Bronchial epithelial cell (primary cell): ENCODE measurements around the gene DCXR. TPM values are rescaled to one million over a fixed set of nuclear protein-coding genes. Genes with fewer than 3 reads are reported as not detected.

ENCODE experiments used
- DNase-seq: peaks from one replicate; pipeline ENCODE4 v3.0.0-alpha.2; 2010; ENCODE audit warnings: low read depth
- FAIRE-seq: peaks from 2 replicates; lab custom pipeline; 2011; peaks lifted over from hg19 to GRCh38; lab: Jason Lieb, UNC
- H3K27me3 ChIP-seq: 2 replicates; pipeline ENCODE4 v1.5.1; 2011; ENCODE audit warnings: low read length; ENCODE audit not compliant: control insufficient read depth, insufficient read depth
- H3K36me3 ChIP-seq: 2 replicates; pipeline ENCODE4 v1.5.1; 2011; ENCODE audit warnings: low read length; ENCODE audit not compliant: control insufficient read depth, insufficient read depth
- H3K4me3 ChIP-seq: 2 replicates; pipeline ENCODE4 v1.5.1; 2011; ENCODE audit warnings: mild to moderate bottlenecking, low read depth, low read length, control low read depth
- total RNA-seq: library from RNA; depleted of rRNA; stranded (reverse); fragments of >200 nt; gene quantifications from 2 replicates; pipeline ENCODE4 v1.2.1, GENCODE V29; 2014
- TF ChIP-seq, protein P1 (sequence below): IDR thresholded peaks from 2 replicates; pipeline ENCODE4 v1.5.1; 2011; ENCODE audit warnings: mild to moderate bottlenecking, moderate library complexity, low read length, control low read depth, inconsistent platforms; ENCODE audit not compliant: insufficient read depth, severe bottlenecking

DCXR gene
- total RNA-seq, 1 donor from 2014 or later, result 87.9 TPM

DNA sequence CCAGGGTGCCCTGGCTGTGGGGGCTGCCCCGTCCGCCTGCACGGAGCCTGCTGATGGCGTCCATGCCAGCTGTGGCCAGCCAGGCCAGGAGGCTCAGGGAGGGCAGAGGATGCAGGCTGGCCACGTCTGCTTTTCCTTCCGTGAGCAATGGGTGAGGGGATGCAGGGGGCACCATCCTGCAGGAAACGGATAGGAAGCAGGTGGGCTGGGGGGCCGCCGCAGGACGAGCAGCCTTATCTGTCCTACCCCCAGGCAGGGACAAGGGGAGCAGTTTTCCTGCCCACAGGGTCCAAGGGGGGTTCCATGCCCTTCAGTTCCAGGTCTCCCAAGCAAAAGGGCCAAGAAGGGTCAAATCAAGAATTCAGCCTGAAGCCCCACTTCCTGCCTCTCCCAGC lies 21.4 kb upstream of the DCXR start:
- FAIRE-seq (no peak), DNase-seq (no peak)
- Histone ChIP-seq H3K4me3 (no peak overlapping the region), H3K27me3 (no peaks in the 10 kb centered on the region), H3K36me3 (peaks cover 64% of the 10 kb centered on the region)
- TF ChIP-seq, protein P1, sequence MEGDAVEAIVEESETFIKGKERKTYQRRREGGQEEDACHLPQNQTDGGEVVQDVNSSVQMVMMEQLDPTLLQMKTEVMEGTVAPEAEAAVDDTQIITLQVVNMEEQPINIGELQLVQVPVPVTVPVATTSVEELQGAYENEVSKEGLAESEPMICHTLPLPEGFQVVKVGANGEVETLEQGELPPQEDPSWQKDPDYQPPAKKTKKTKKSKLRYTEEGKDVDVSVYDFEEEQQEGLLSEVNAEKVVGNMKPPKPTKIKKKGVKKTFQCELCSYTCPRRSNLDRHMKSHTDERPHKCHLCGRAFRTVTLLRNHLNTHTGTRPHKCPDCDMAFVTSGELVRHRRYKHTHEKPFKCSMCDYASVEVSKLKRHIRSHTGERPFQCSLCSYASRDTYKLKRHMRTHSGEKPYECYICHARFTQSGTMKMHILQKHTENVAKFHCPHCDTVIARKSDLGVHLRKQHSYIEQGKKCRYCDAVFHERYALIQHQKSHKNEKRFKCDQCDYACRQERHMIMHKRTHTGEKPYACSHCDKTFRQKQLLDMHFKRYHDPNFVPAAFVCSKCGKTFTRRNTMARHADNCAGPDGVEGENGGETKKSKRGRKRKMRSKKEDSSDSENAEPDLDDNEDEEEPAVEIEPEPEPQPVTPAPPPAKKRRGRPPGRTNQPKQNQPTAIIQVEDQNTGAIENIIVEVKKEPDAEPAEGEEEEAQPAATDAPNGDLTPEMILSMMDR, result no peak

DNA sequence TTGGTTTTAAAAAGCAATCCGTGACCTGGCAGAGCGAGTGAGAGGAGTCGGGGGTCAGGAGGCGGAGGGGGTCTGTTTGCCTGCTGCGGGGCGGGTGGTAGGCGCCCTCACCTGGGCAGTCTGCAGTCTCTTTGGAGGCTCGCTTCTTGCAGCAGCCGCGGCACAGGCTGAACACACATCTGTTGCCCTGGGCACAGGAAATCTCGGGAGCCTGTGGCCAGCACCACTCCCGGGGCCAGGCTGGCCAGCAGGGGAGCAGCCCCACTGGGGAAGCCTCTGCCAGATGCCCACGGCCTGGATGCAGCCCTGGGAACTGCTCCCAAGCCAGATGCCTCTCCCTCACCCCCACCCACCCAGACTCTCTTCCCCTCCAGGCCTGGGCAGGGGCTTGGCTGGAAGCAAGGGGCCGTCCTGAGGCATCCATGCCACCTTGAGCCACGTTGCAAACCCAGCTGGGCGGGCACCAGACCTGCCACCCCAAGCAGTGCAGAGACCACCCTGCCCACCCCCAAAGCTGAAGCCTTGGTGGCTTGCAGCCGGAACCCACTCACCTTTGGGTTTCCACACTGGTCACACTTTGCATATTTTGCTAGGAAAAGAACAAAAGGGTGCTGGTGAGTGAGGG lies 20.8 kb upstream of the DCXR start:
- TF ChIP-seq, protein P1, result no peak
- DNase-seq, result no peak
- Histone ChIP-seq H3K4me3 (no peak overlapping the region), H3K27me3 (no peaks in the 10 kb centered on the region), H3K36me3 (peaks cover 60% of the 10 kb centered on the region)
- FAIRE-seq, result no peak

DNA sequence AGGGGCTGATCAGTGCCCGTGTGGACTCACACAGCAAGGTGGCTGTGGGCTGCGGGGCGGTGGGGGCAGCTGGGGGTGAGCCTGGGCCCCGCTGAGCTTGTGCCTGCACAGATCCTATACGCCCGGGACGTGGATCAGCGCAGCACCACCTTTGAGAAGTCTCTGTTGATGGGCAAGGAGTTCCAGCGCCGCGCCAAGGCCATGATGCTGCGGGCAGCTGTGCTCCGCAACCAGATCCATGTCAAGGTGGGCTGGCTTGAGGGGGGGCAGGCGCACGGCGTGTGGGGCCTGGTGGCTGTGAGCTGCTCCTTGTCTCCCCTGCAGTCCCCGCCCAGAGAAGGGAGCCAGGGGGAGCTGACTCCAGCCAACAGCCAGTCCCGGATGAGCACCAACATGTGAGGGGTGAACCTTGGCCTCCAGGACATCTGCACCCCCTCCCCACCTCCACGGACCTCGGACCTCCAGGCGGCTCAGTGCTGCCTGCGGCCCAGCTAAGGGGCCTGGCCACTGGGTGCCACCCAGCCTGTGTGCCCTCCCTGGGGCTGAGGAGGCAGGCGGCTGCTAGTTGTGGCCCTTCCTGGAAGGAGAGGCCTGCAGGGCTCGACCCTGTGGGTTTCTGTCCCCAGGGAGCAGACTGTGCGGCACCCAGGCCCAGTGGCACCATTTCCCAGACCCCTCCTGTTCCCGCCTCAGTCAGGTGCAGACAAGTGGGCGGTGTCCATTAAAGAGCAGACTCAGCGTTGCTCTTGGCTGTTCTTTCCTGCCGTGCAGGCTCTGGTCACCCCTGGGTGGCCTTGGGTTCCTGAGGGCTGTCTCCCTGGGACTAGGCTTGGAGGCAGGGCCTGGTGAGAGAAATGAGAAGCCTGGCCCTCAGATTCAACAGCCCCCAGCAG lies 19.5 kb upstream of the DCXR start:
- H3K27me3 ChIP-seq, result no peaks in the 10 kb centered on the region
- TF ChIP-seq, protein P1, result no peak
- H3K4me3 ChIP-seq, result no peak overlapping the region
- FAIRE-seq (no peak), DNase-seq (no peak)
- H3K36me3 ChIP-seq, result peaks cover 48% of the 10 kb centered on the region

DNA sequence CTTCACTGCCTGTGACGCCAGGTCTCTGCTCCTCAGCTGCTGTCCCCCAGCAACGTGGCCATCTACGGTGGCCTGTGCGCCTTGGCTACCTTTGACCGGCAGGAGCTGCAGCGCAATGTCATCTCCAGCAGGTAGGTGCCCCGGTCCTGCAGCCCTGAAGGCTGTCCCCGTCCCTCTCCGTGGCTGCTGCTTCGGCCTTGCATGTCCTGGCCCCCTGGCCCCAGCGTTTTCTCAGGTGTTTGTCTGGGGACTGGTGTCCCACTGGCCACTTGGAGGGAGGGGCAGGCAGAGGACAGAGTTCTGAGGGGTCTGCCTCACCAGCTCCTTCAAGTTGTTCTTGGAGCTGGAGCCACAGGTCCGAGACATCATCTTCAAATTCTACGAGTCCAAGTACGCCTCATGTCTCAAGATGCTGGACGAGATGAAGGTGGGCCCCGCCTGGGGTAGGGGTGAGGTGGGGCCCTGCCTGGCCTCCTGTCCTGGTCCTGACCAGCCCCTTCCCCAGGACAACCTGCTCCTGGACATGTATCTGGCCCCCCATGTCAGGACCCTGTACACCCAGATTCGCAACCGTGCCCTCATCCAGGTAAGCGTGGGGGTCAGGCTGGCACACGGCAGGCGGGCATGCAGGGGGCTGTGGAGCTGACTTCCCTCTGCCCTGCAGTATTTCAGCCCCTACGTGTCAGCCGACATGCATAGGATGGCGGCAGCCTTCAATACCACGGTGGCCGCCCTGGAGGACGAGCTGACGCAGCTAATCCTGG lies 18.6 kb upstream of the DCXR start:
- Histone ChIP-seq H3K36me3 (peaks cover 41% of the 10 kb centered on the region), H3K4me3 (no peak overlapping the region), H3K27me3 (no peaks in the 10 kb centered on the region)
- DNase-seq (no peak), FAIRE-seq (no peak)
- TF ChIP-seq, protein P1, result no peak

DNA sequence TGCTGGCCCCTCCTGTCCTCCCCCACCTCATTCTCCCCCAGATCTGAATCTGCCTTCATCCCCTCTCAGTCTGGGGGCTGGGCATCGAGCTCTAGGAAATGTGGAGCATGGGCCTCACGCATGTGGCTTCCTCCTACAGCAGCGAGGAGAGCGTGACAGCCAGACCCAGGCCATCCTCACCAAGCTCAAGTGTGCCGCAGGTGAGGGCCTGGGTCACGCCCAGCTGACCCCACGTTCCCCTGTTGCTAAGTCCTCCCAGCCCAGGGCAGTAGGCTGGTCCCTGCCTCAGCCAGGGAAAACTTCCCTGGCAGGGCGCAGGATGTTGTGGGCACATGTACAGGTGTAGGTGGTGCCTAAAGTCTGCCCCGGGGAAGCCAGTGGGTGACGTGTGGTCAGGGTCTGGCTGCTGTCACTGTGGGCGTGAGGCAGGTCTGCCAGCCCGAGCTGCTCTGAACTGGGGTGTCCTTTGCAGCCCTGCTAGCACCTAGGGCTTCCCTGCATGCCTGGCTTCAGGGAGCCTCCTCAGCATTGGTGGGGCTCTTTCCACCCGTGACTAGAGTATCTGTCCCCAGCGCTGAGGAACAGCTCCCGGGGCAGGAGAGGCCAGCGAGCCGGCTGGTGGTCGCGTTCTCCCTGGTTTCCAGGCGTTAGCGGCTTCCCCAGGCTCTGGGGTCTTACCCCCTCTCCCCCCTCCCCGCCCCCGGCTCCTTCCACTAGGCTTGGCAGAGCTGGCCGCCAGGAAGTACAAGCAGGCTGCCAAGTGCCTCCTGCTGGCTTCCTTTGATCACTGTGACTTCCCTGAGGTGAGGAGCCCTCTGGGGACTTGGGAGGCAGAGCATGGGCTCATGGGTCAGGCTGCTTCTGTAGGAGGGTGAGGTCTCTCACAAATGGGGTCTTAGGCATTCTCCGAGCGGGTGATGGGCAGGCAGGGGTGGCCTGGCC lies 17.8 kb upstream of the DCXR start:
- Histone ChIP-seq H3K27me3 (no peaks in the 10 kb centered on the region), H3K36me3 (peaks cover 39% of the 10 kb centered on the region), H3K4me3 (no peak overlapping the region)
- TF ChIP-seq, protein P1, result no peak
- FAIRE-seq (no peak), DNase-seq (no peak)
